Transverse colon (tissue), 4 donors: ENCODE data around the gene VWA8. TPM values are rescaled to one million over a fixed set of nuclear protein-coding genes. Genes with fewer than 3 reads are reported as not detected.

ENCODE experiments used
- DNase-seq: peaks from one replicate; pipeline ENCODE4 v3.0.0-alpha.2; 2019
- H3K27ac ChIP-seq, 4 donors: fragments of 200-600 bp; sonication (generic); 2 replicates each; pipeline ENCODE4 v1.5.1; 2016 to 2018; ENCODE audit warnings: inconsistent platforms in 4 of 4
- H3K27me3 ChIP-seq: fragments of 200-600 bp; sonication (generic); 2 replicates; pipeline ENCODE4 v1.5.1; 2017; ENCODE audit warnings: inconsistent platforms
- H3K36me3 ChIP-seq, 4 donors: fragments of 200-600 bp; sonication (generic); 2 replicates each; pipeline ENCODE4 v1.5.1; 2017 to 2019; ENCODE audit warnings: inconsistent platforms in 4 of 4
- H3K4me1 ChIP-seq, 4 donors: fragments of 200-600 bp; sonication (generic); 2 replicates each; pipeline ENCODE4 v1.5.1; 2017 to 2020; ENCODE audit warnings: inconsistent platforms in 4 of 4
- H3K4me3 ChIP-seq, 4 donors: fragments of 200-600 bp; sonication (generic); 1 replicate in 1 of 4; 2 replicates in 3 of 4; pipeline versions ENCODE4 v1.5.1 to v1.6.1; 2017 to 2019; ENCODE audit warnings: inconsistent platforms in 4 of 4
- H3K9me3 ChIP-seq, 2 donors: fragments of 200-600 bp; sonication (generic); 2 replicates each; pipeline ENCODE4 v1.5.1; 2017 to 2019; ENCODE audit warnings: inconsistent platforms in 2 of 2
- EP300 ChIP-seq: sonication (generic); formaldehyde crosslinking; IDR thresholded peaks from one replicate; pipeline ENCODE4 v1.6.1; 2017; ENCODE audit warnings: antibody characterized with exemption, low read depth
- POLR2A ChIP-seq: fragments of 450-650 bp; IDR thresholded peaks from one replicate; pipeline ENCODE4 v1.6.1; 2016; ENCODE audit warnings: antibody characterized with exemption, mild to moderate bottlenecking, moderate library complexity
- POLR2AphosphoS5 ChIP-seq, 3 donors: sonication (generic); formaldehyde crosslinking; IDR thresholded peaks; one replicate each; pipeline ENCODE4 v1.6.1; 2016; ENCODE audit warnings: antibody characterized with exemption in 3 of 3
- WGBS, 2 donors: methylation state at CpG; one replicate each; pipeline ENCODE4 v1.1.5; 2018; ENCODE audit warnings: low coverage in 1 of 2; 5-methylcytosine and 5-hydroxymethylcytosine counted together
- in situ Hi-C, 4 donors: fragments of 200-750 bp; cut with MboI; loops; one replicate each; pipeline versions ENCODE4 v1.15.0 to v1.15.1; 2017; ENCODE audit warnings: low sequenced_read_pairs in 3 of 4, low pct_ligation_motif_present in 1 of 4, low pct_unique_long_range_greater_than_20kb in 1 of 4
- intact Hi-C: fragments of 100-400 bp; cut with DNase I; formaldehyde crosslinking; loops from one replicate; pipeline ENCODE4 v1.15.1; 2023; ENCODE audit warnings: low total_unique reads
- total RNA-seq, 4 donors: library from RNA; depleted of rRNA; stranded (reverse); fragments of >200 nt; gene quantifications; one replicate each; pipeline ENCODE4 v1.1.0, GENCODE V29; 2016
- TF ChIP-seq, protein P1 (sequence below), 5 experiments: fragments of 200-600 bp in 3 of 5; fragments of 450-650 bp in 2 of 5; sonication (generic) in 3 of 5; IDR thresholded peaks; 1 replicate in 2 of 5; 2 replicates in 3 of 5; pipeline ENCODE4 v1.5.1; 2016 to 2017; ENCODE audit warnings: antibody characterized with exemption in 5 of 5, inconsistent platforms in 3 of 5, mild to moderate bottlenecking in 2 of 5, moderate library complexity in 1 of 5

The VWA8 gene
- total RNA-seq, 4 donors from 2014 or later = 12.7 to 65.1 (median 35.0) TPM

GRCh38 chr13:41563341-41563983, 397.4 kb downstream of the VWA8 start:
- peaks cover 0 to 26% (median 8%) of the 10 kb centered on the region in 4 donors for H3K4me1 ChIP-seq
- DNase-seq = no peak

GRCh38 chr13:41562541-41563178, 398.2 kb downstream of the VWA8 start:
- TF ChIP-seq POLR2AphosphoS5 (IDR thresholded peaks at IDR 0.05) (no peak), POLR2A (no peak), EP300 (no peak)
- TF ChIP-seq, protein P1, sequence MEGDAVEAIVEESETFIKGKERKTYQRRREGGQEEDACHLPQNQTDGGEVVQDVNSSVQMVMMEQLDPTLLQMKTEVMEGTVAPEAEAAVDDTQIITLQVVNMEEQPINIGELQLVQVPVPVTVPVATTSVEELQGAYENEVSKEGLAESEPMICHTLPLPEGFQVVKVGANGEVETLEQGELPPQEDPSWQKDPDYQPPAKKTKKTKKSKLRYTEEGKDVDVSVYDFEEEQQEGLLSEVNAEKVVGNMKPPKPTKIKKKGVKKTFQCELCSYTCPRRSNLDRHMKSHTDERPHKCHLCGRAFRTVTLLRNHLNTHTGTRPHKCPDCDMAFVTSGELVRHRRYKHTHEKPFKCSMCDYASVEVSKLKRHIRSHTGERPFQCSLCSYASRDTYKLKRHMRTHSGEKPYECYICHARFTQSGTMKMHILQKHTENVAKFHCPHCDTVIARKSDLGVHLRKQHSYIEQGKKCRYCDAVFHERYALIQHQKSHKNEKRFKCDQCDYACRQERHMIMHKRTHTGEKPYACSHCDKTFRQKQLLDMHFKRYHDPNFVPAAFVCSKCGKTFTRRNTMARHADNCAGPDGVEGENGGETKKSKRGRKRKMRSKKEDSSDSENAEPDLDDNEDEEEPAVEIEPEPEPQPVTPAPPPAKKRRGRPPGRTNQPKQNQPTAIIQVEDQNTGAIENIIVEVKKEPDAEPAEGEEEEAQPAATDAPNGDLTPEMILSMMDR (IDR thresholded peaks at IDR 0.05) = no peak
- in situ Hi-C loops = no loop called here
- intact Hi-C loops = no loop called here
- no peaks in the 10 kb centered on the region for H3K9me3 ChIP-seq
- DNase-seq = no peak
- 71 to 72% methylated on average over 5 to 6 of the region's 6 CpGs for WGBS, 2 donors
- no peaks in the 10 kb centered on the region for H3K27me3 ChIP-seq
- H3K4me3 ChIP-seq = no peak overlapping the region
- no peak overlapping the region for H3K27ac ChIP-seq
- peaks cover 0 to 26% (median 8%) of the 10 kb centered on the region in 4 donors for H3K4me1 ChIP-seq
- no peaks in the 10 kb centered on the region for H3K36me3 ChIP-seq

More at GRCh38 chr13:41563341-41563983, 397.4 kb downstream of the VWA8 start:
- no peak overlapping the region for H3K4me3 ChIP-seq
- peaks cover 0 to 3% (median 0%) of the 10 kb centered on the region in 4 donors for H3K36me3 ChIP-seq
- intact Hi-C loops (no loop called here), in situ Hi-C loops (no loop called here)
- H3K9me3 ChIP-seq = no peaks in the 10 kb centered on the region
- H3K27me3 ChIP-seq = no peaks in the 10 kb centered on the region
- 75% methylated on average over 7 of the region's 7 CpGs; no CpG with 5 or more reads in 1 of the 2 donors for WGBS, 2 donors
- H3K27ac ChIP-seq = no peak overlapping the region
- TF ChIP-seq, protein P1 (IDR thresholded peaks at IDR 0.05) = no peak
- TF ChIP-seq POLR2A (no peak), EP300 (no peak), POLR2AphosphoS5 (IDR thresholded peaks at IDR 0.05) (no peak)

- intact Hi-C loops (no loop called here), in situ Hi-C loops (no loop called here)
- WGBS, 2 donors = 68% methylated on average over 7 of the region's 7 CpGs; no CpG with 5 or more reads in 1 of the 2 donors
- Histone ChIP-seq H3K27ac (peak overlapping the region in 2 of 4 donors; percentile 23 to 26), H3K4me3 (no peak overlapping the region), H3K27me3 (no peaks in the 10 kb centered on the region), H3K4me1 (peaks cover 0 to 26% (median 8%) of the 10 kb centered on the region in 4 donors), H3K36me3 (no peaks in the 10 kb centered on the region), H3K9me3 (no peaks in the 10 kb centered on the region)
- TF ChIP-seq EP300 (no peak), POLR2A (no peak), POLR2AphosphoS5 (IDR thresholded peaks at IDR 0.05) (no peak)
- peak; percentile 31 for DNase-seq
Measured at GRCh38 chr13:41562083-41562482, 398.8 kb downstream of the VWA8 start.

DNA sequence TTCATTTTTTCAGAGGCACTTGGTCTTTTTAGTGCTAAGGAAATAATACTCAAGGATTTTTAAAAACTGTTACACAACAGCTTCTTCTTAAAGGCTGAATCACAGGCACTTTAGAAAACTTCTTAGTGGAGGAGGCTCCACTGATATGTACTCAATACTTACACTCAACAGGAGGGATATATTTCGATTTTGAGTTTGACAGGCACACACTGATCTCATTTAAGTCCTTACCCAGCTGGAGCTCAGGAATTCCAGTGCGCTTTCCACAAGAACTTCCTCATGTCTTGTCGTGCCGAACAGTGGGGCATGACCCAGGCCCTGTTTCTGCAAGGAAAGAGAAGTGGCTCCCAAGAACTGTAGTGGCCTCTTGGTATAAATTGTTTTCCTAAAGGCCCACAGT, 399.7 kb downstream of the VWA8 start:
- peak overlapping the region in 1 of 4 donors; percentile 26 for H3K27ac ChIP-seq
- in situ Hi-C loops = no loop called here
- no peak for DNase-seq
- no peak for TF ChIP-seq EP300
- TF ChIP-seq POLR2AphosphoS5 (IDR thresholded peaks at IDR 0.05) = no peak
- no peak for TF ChIP-seq POLR2A
- TF ChIP-seq, protein P1 (IDR thresholded peaks at IDR 0.05) = no peak
- H3K27me3 ChIP-seq = no peaks in the 10 kb centered on the region
- 78 to 80% methylated on average over 1 to 4 of the region's 4 CpGs for WGBS, 2 donors
- no peak overlapping the region for H3K4me3 ChIP-seq
- no peaks in the 10 kb centered on the region for H3K9me3 ChIP-seq
- H3K36me3 ChIP-seq = no peaks in the 10 kb centered on the region
- peaks cover 0 to 26% (median 8%) of the 10 kb centered on the region in 4 donors for H3K4me1 ChIP-seq
- intact Hi-C loops = no loop called here
